GM23338 (cell line): ENCODE data around the gene TRIP10. TPM values are rescaled to one million over a fixed set of nuclear protein-coding genes. Genes with fewer than 3 reads are reported as not detected.

ENCODE experiments used
- ATAC-seq: fragments of 200-7000 bp; cut with Tn5 transposase; 3 replicates; pipeline ENCODE4 v1.9.1; 2020
- DNase-seq: peaks from one replicate; pipeline ENCODE4 v3.0.0-alpha.2; 2015; ENCODE audit warnings: low spot score
- H2AFZ ChIP-seq: fragments of 200-600 bp; sonication (generic); 2 replicates; pipeline ENCODE4 v1.8.0; 2016; ENCODE audit warnings: antibody characterized with exemption, mild to moderate bottlenecking, moderate library complexity
- H3F3A ChIP-seq: fragments of 200-600 bp; sonication (generic); replicated peaks from 2 replicates; pipeline ENCODE4 v1.8.0; 2017; ENCODE audit warnings: antibody characterized with exemption, mixed run types, low read depth
- H3K27ac ChIP-seq: fragments of 200-600 bp; sonication (generic); 2 replicates; pipeline ENCODE4 v1.6.1; 2016; ENCODE audit warnings: low read depth
- H3K27me3 ChIP-seq: fragments of 200-600 bp; sonication (generic); 2 replicates; pipeline ENCODE4 v1.8.0; 2016; ENCODE audit warnings: mild to moderate bottlenecking, mixed run types, moderate library complexity; ENCODE audit not compliant: insufficient read depth
- H3K36me3 ChIP-seq: fragments of 200-600 bp; sonication (generic); 2 replicates; pipeline ENCODE4 v1.8.0; 2016; ENCODE audit warnings: mild to moderate bottlenecking; ENCODE audit not compliant: insufficient read depth
- H3K4me1 ChIP-seq: fragments of 200-600 bp; sonication (generic); 2 replicates; pipeline ENCODE4 v1.8.0; 2016; ENCODE audit warnings: mild to moderate bottlenecking, moderate library complexity; ENCODE audit not compliant: insufficient read depth
- H3K4me2 ChIP-seq: fragments of 200-600 bp; sonication (generic); 2 replicates; pipeline ENCODE4 v1.7.1; 2017; ENCODE audit warnings: mixed run types
- H3K4me3 ChIP-seq: fragments of 200-600 bp; sonication (generic); 2 replicates; pipeline ENCODE4 v1.6.1; 2016; ENCODE audit warnings: mixed run types
- H3K79me2 ChIP-seq: fragments of 200-600 bp; sonication (generic); replicated peaks from 2 replicates; pipeline ENCODE4 v1.8.0; 2017; ENCODE audit warnings: mild to moderate bottlenecking; ENCODE audit not compliant: insufficient read depth
- H3K9me2 ChIP-seq: fragments of 200-600 bp; sonication (generic); 2 replicates; pipeline ENCODE4 v1.8.0; 2017; ENCODE audit not compliant: insufficient read depth
- H4K20me1 ChIP-seq: fragments of 200-600 bp; sonication (generic); replicated peaks from 2 replicates; pipeline ENCODE4 v1.8.0; 2017; ENCODE audit warnings: mild to moderate bottlenecking; ENCODE audit not compliant: insufficient read depth
- H3K27ac Mint-ChIP-seq: 2 replicates; pipeline ENCODE4 v1.8.0; 2020; ENCODE audit warnings: inconsistent platforms, mild to moderate bottlenecking, moderate library complexity, mixed read lengths
- H3K27me3 Mint-ChIP-seq: 3 replicates; pipeline ENCODE4 v1.8.0; 2022; ENCODE audit warnings: low read depth, mild to moderate bottlenecking, moderate library complexity, mixed read lengths, inconsistent platforms; ENCODE audit not compliant: insufficient read depth, poor library complexity
- H3K36me3 Mint-ChIP-seq: 3 replicates; pipeline ENCODE4 v1.8.0; 2021; ENCODE audit warnings: low read depth, mild to moderate bottlenecking, inconsistent platforms, moderate library complexity, mixed read lengths
- H3K4me1 Mint-ChIP-seq: 3 replicates; pipeline ENCODE4 v1.8.0; 2020; ENCODE audit warnings: mild to moderate bottlenecking, inconsistent platforms, mixed read lengths
- H3K4me3 Mint-ChIP-seq: 3 replicates; pipeline ENCODE4 v1.8.0; 2021; ENCODE audit warnings: moderate library complexity, mild to moderate bottlenecking, inconsistent platforms, mixed read lengths
- H3K9me3 Mint-ChIP-seq: 3 replicates; pipeline ENCODE4 v1.8.0; 2020; ENCODE audit warnings: moderate library complexity, mild to moderate bottlenecking, inconsistent platforms, mixed read lengths
- CREB1 ChIP-seq: fragments of 250-450 bp; sonication (Bioruptor Pico); IDR thresholded peaks from 2 replicates; pipeline ENCODE4 v1.5.0; 2020; ENCODE audit warnings: low read depth, mild to moderate bottlenecking, moderate library complexity
- EZH2phosphoT487 ChIP-seq: fragments of 200-600 bp; sonication (generic); IDR thresholded peaks from one replicate; pipeline ENCODE4 v1.8.1; 2018; ENCODE audit warnings: antibody characterized with exemption; ENCODE audit not compliant: unreplicated experiment
- JUNB ChIP-seq: IDR thresholded peaks from one replicate; pipeline ENCODE4 v1.6.1; 2016; ENCODE audit warnings: antibody characterized with exemption; ENCODE audit not compliant: unreplicated experiment
- NANOG ChIP-seq: IDR thresholded peaks from 2 replicates; pipeline ENCODE4 v1.6.1; 2016; ENCODE audit warnings: antibody characterized with exemption, borderline replicate concordance
- POLR2AphosphoS5 ChIP-seq: IDR thresholded peaks from 2 replicates; pipeline ENCODE4 v1.6.1; 2016; ENCODE audit warnings: antibody characterized with exemption, low read depth
- STAT1 ChIP-seq: IDR thresholded peaks from one replicate; pipeline ENCODE4 v1.6.1; 2016; ENCODE audit warnings: antibody characterized with exemption; ENCODE audit not compliant: unreplicated experiment
- ZNF114 ChIP-seq: fragments of 250-450 bp; sonication (Bioruptor Pico); IDR thresholded peaks from 2 replicates; pipeline ENCODE4 v1.5.0; 2020; ENCODE audit warnings: mild to moderate bottlenecking, moderate library complexity
- ZNF331 ChIP-seq: fragments of 250-450 bp; sonication (Bioruptor Pico); IDR thresholded peaks from 2 replicates; pipeline ENCODE4 v1.5.0; 2020; ENCODE audit warnings: low read depth, mild to moderate bottlenecking, moderate library complexity
- polyA plus RNA-seq: library from polyadenylated mRNA; unstranded; fragments of >200 nt; fragmentation: Nextera tagmentation; extraction: Ambion mirVana; gene quantifications from 2 replicates; pipeline ENCODE4 v1.2.1, GENCODE V29; 2016
- total RNA-seq: library from RNA; depleted of rRNA; stranded (reverse); fragments of >200 nt; shearing (Covaris generic); gene quantifications from 2 replicates; pipeline ENCODE4 v1.2.3, GENCODE V29; 2014
- TF ChIP-seq, protein P1 (sequence below), 2 experiments: fragments of 200-600 bp in 1 of 2; sonication (generic) in 1 of 2; conservative IDR thresholded peaks; 2 replicates each; pipeline versions ENCODE4 v1.5.1 to v1.6.1; 2016 to 2017; ENCODE audit warnings: antibody characterized with exemption in 2 of 2, low read depth in 2 of 2, mild to moderate bottlenecking in 2 of 2, moderate library complexity in 1 of 2
- TF ChIP-seq, protein P2 (sequence below): IDR thresholded peaks from 2 replicates; pipeline ENCODE4 v1.6.1; 2016; ENCODE audit warnings: antibody characterized with exemption
- TF ChIP-seq, protein P3 (sequence below): fragments of 250-450 bp; sonication (Bioruptor Pico); IDR thresholded peaks from 2 replicates; pipeline ENCODE4 v1.5.0; 2020; ENCODE audit warnings: mild to moderate bottlenecking, moderate library complexity

TRIP10 gene
- total and polyA plus RNA-seq, 2 experiments from 2014 or later: 56.8 to 68.5 TPM

DNA sequence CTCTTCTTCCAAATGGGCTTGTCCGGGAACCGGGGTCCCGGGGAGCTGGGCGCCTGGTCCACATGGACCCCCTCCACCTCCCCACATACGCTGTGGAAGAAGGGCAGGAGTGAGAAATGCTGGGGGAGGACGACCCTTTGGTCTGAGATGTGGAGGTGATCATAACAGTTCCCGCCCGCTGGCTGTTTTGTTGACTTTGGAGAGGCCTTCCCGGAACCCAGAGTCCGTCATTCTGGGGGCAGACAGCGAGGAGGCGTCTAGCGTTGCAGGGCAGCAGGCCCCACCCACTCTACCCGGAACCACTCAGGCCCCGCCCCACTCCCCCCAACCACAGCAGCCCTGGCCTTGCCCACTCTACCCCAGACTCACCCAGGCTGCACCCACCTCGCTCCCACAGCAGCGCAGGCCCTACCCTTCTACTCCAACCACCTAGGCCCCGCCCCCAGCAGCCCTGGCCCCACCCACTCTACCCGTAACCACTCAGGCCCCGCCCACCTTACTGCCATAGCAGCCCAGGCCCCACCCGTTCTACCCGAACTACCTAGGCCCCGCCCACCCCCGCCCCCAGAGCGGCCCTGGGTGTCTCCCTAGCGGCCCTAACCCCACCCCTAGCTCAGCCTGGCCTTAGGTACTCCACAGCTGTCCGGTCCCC is 9.2 kb upstream of the TRIP10 start:
- Mint-ChIP-seq H3K4me3 (no peak overlapping the region), H3K36me3 (peaks cover 10% of the 10 kb centered on the region; the same call in 2 of the 3 replicates), H3K4me1 (peaks cover 7% of the 10 kb centered on the region; the same call in 2 of the 3 replicates), H3K9me3 (peaks cover 3% of the 10 kb centered on the region; the same call in 2 of the 3 replicates), H3K27me3 (peaks cover 5% of the 10 kb centered on the region), H3K27ac (no peak overlapping the region)
- TF ChIP-seq ZNF114 (no peak), CREB1 (CRISPR knock-in tag) (no peak), EZH2phosphoT487 (no peak), STAT1 (no peak), JUNB (no peak), NANOG (no peak), ZNF331 (CRISPR knock-in tag) (no peak), POLR2AphosphoS5 (no peak)
- TF ChIP-seq, protein P1, sequence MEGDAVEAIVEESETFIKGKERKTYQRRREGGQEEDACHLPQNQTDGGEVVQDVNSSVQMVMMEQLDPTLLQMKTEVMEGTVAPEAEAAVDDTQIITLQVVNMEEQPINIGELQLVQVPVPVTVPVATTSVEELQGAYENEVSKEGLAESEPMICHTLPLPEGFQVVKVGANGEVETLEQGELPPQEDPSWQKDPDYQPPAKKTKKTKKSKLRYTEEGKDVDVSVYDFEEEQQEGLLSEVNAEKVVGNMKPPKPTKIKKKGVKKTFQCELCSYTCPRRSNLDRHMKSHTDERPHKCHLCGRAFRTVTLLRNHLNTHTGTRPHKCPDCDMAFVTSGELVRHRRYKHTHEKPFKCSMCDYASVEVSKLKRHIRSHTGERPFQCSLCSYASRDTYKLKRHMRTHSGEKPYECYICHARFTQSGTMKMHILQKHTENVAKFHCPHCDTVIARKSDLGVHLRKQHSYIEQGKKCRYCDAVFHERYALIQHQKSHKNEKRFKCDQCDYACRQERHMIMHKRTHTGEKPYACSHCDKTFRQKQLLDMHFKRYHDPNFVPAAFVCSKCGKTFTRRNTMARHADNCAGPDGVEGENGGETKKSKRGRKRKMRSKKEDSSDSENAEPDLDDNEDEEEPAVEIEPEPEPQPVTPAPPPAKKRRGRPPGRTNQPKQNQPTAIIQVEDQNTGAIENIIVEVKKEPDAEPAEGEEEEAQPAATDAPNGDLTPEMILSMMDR (conservative IDR thresholded peaks at IDR 0.05; ENCODE audit: low read depth in 2 of 2): no peak
- TF ChIP-seq, protein P2, sequence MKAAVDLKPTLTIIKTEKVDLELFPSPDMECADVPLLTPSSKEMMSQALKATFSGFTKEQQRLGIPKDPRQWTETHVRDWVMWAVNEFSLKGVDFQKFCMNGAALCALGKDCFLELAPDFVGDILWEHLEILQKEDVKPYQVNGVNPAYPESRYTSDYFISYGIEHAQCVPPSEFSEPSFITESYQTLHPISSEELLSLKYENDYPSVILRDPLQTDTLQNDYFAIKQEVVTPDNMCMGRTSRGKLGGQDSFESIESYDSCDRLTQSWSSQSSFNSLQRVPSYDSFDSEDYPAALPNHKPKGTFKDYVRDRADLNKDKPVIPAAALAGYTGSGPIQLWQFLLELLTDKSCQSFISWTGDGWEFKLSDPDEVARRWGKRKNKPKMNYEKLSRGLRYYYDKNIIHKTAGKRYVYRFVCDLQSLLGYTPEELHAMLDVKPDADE: no peak
- TF ChIP-seq, protein P3, sequence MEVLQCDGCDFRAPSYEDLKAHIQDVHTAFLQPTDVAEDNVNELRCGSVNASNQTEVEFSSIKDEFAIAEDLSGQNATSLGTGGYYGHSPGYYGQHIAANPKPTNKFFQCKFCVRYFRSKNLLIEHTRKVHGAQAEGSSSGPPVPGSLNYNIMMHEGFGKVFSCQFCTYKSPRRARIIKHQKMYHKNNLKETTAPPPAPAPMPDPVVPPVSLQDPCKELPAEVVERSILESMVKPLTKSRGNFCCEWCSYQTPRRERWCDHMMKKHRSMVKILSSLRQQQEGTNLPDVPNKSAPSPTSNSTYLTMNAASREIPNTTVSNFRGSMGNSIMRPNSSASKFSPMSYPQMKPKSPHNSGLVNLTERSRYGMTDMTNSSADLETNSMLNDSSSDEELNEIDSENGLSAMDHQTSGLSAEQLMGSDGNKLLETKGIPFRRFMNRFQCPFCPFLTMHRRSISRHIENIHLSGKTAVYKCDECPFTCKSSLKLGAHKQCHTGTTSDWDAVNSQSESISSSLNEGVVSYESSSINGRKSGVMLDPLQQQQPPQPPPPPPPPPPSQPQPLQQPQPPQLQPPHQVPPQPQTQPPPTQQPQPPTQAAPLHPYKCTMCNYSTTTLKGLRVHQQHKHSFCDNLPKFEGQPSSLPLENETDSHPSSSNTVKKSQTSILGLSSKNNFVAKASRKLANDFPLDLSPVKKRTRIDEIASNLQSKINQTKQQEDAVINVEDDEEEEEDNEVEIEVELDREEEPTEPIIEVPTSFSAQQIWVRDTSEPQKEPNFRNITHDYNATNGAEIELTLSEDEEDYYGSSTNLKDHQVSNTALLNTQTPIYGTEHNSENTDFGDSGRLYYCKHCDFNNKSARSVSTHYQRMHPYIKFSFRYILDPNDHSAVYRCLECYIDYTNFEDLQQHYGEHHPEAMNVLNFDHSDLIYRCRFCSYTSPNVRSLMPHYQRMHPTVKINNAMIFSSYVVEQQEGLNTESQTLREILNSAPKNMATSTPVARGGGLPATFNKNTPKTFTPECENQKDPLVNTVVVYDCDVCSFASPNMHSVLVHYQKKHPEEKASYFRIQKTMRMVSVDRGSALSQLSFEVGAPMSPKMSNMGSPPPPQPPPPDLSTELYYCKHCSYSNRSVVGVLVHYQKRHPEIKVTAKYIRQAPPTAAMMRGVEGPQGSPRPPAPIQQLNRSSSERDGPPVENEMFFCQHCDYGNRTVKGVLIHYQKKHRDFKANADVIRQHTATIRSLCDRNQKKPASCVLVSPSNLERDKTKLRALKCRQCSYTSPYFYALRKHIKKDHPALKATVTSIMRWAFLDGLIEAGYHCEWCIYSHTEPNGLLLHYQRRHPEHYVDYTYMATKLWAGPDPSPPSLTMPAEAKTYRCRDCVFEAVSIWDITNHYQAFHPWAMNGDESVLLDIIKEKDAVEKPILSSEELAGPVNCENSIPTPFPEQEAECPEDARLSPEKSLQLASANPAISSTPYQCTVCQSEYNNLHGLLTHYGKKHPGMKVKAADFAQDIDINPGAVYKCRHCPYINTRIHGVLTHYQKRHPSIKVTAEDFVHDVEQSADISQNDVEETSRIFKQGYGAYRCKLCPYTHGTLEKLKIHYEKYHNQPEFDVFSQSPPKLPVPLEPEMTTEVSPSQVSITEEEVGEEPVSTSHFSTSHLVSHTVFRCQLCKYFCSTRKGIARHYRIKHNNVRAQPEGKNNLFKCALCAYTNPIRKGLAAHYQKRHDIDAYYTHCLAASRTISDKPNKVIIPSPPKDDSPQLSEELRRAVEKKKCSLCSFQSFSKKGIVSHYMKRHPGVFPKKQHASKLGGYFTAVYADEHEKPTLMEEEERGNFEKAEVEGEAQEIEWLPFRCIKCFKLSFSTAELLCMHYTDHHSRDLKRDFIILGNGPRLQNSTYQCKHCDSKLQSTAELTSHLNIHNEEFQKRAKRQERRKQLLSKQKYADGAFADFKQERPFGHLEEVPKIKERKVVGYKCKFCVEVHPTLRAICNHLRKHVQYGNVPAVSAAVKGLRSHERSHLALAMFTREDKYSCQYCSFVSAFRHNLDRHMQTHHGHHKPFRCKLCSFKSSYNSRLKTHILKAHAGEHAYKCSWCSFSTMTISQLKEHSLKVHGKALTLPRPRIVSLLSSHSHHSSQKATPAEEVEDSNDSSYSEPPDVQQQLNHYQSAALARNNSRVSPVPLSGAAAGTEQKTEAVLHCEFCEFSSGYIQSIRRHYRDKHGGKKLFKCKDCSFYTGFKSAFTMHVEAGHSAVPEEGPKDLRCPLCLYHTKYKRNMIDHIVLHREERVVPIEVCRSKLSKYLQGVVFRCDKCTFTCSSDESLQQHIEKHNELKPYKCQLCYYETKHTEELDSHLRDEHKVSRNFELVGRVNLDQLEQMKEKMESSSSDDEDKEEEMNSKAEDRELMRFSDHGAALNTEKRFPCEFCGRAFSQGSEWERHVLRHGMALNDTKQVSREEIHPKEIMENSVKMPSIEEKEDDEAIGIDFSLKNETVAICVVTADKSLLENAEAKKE: no peak
- no peaks in the 10 kb centered on the region for H3F3A ChIP-seq
- ATAC-seq (peak; percentile 91), DNase-seq (peak; percentile 98)
- H3K36me3 ChIP-seq: no peaks in the 10 kb centered on the region
- peak overlapping the region; percentile 66 for H3K27ac ChIP-seq
- peaks cover 11% of the 10 kb centered on the region for H3K4me1 ChIP-seq
- no peaks in the 10 kb centered on the region for H3K27me3 ChIP-seq
- no peak overlapping the region for H2AFZ ChIP-seq
- 0 out of 2 replicates have a peak, but pooled peaks cover 4% of the 10 kb centered on the region for H3K79me2 ChIP-seq
- peak overlapping the region; percentile 46; the same call in 1 of the 2 replicates for H3K4me3 ChIP-seq
- no peaks in the 10 kb centered on the region for H3K9me2 ChIP-seq
- 0 out of 2 replicates have a peak, but pooled peaks cover 2% of the 10 kb centered on the region for H4K20me1 ChIP-seq
- peak overlapping the region; percentile 72 for H3K4me2 ChIP-seq
